PC-3 (cell line): ENCODE data around the gene UNC50. TPM values are rescaled to one million over a fixed set of nuclear protein-coding genes. Genes with fewer than 3 reads are reported as not detected.

ENCODE experiments used
- ATAC-seq: fragments of 200-7000 bp; cut with Tn5 transposase; 2 replicates; pipeline ENCODE4 v1.9.1; 2020; ENCODE audit warnings: mild to moderate bottlenecking, moderate library complexity
- BruUV-seq: library from RNA; stranded (reverse); fragments of 400-500 nt; replicated peaks from 2 replicates; lab custom pipeline; 2021; lab: Mats Ljungman, UMichigan
- CTCF ChIA-PET: fragments of 300-600 bp; sonication (Branson Sonifier 250); formaldehyde crosslinking; loops from one replicate; lab custom pipeline; 2022; ENCODE audit warnings: antibody characterized with exemption; lab: Charles Lee
- POLR2A ChIA-PET: fragments of 300-600 bp; sonication (Branson Sonifier 250); formaldehyde crosslinking; loops from one replicate; lab custom pipeline; 2022; ENCODE audit warnings: antibody characterized with exemption; ENCODE audit not compliant: unreplicated experiment; lab: Charles Lee
- DNase-seq: peaks from one replicate; pipeline ENCODE4 v3.0.0-alpha.2; 2015
- H2AFZ ChIP-seq: fragments of 300-600 bp; sonication (generic); 2 replicates; pipeline ENCODE4 v1.6.0; 2016; ENCODE audit warnings: antibody characterized with exemption, low read length
- H3F3A ChIP-seq: fragments of 300-600 bp; sonication (generic); one replicate; pipeline ENCODE4 v1.6.0; 2017; ENCODE audit warnings: antibody characterized with exemption, low read length, control low read depth, mild to moderate bottlenecking; ENCODE audit not compliant: unreplicated experiment
- H3K27ac ChIP-seq: fragments of 300-600 bp; sonication (generic); 2 replicates; pipeline ENCODE4 v1.5.1; 2016; ENCODE audit warnings: mild to moderate bottlenecking, low read length
- H3K27me3 ChIP-seq: fragments of 300-600 bp; sonication (generic); 2 replicates; pipeline ENCODE4 v1.6.1; 2016; ENCODE audit warnings: low read length, mixed read lengths
- H3K36me3 ChIP-seq: fragments of 300-600 bp; sonication (generic); 2 replicates; pipeline ENCODE4 v1.6.1; 2016; ENCODE audit warnings: low read depth, mixed run types, low read length, mixed read lengths
- H3K4me1 ChIP-seq: fragments of 300-600 bp; sonication (generic); 2 replicates; pipeline ENCODE4 v1.5.1; 2016; ENCODE audit warnings: low read length; ENCODE audit not compliant: insufficient read depth
- H3K4me2 ChIP-seq: fragments of 300-600 bp; sonication (generic); 2 replicates; pipeline ENCODE4 v1.6.0; 2016; ENCODE audit warnings: low read length
- H3K4me3 ChIP-seq: fragments of 300-600 bp; sonication (generic); 2 replicates; pipeline ENCODE4 v1.5.1; 2016; ENCODE audit warnings: mild to moderate bottlenecking, low read length, mixed read lengths
- H3K79me2 ChIP-seq: fragments of 300-600 bp; sonication (generic); 2 replicates; pipeline ENCODE4 v1.6.1; 2017; ENCODE audit warnings: low read length, mixed read lengths
- H3K9ac ChIP-seq: fragments of 300-600 bp; sonication (generic); 2 replicates; pipeline ENCODE4 v1.6.0; 2016; ENCODE audit warnings: mild to moderate bottlenecking, low read length
- H3K9me2 ChIP-seq: fragments of 300-600 bp; sonication (generic); replicated peaks from 2 replicates; pipeline ENCODE4 v1.6.1; 2016; ENCODE audit warnings: mixed run types, low read length, mixed read lengths
- H3K9me3 ChIP-seq: fragments of 300-600 bp; sonication (generic); 2 replicates; pipeline ENCODE4 v1.6.1; 2016; ENCODE audit warnings: low read length, mixed read lengths
- H4K20me1 ChIP-seq: fragments of 300-600 bp; sonication (generic); 2 replicates; pipeline ENCODE4 v1.6.1; 2016; ENCODE audit warnings: low read length, mixed read lengths
- CTCF ChIP-seq: fragments of 300-600 bp; sonication (generic); conservative IDR thresholded peaks from 2 replicates; pipeline ENCODE4 v1.5.1; 2017; ENCODE audit warnings: antibody characterized with exemption, low read depth, mild to moderate bottlenecking, low read length
- EZH2 ChIP-seq: fragments of 300-600 bp; sonication (generic); IDR thresholded peaks from one replicate; pipeline ENCODE4 v1.6.1; 2017; ENCODE audit warnings: antibody characterized with exemption, mild to moderate bottlenecking, low read length; ENCODE audit not compliant: unreplicated experiment
- EZH2phosphoT487 ChIP-seq: fragments of 300-600 bp; sonication (generic); IDR thresholded peaks from 2 replicates; pipeline ENCODE4 v1.6.1; 2018; ENCODE audit warnings: mild to moderate bottlenecking, antibody characterized with exemption, low read length, borderline replicate concordance
- intact Hi-C: fragments of 100-400 bp; cut with micrococcal nuclease; formaldehyde crosslinking; loops from 2 replicates; pipeline ENCODE4 v1.9.0; 2023
- total RNA-seq: library from RNA; depleted of rRNA; stranded (reverse); fragments of >200 nt; gene quantifications from 2 replicates; pipeline ENCODE4 v1.2.3, GENCODE V29; 2014

The UNC50 gene
- total RNA-seq, 1 experiment from 2014 or later, result 26.0 TPM

DNA sequence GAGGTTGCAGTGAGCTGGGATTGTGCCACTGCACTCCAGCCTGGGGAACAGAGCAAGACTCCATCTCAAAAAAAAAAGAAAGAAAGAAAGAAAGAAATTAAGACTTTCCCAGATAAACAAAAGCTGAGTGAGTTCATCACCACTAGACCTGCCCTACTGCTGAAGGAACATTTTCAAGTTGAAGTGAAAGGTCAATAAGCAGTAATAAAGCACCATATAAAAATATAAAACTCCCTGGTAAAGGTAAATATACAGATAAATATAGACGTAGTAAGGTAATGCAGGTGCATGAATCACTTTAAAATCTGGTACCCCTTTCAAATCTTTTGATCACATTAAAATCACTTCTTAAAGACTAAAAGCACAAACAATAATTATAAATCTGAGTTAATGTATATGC, 42.6 kb downstream of the UNC50 start:
- Histone ChIP-seq H3K4me3 (no peak overlapping the region), H3K9me2 (no peaks in the 10 kb centered on the region), H3K36me3 (no peaks in the 10 kb centered on the region), H2AFZ (no peak overlapping the region), H3K4me2 (no peak overlapping the region), H3F3A (no peaks in the 10 kb centered on the region), H3K9me3 (no peaks in the 10 kb centered on the region), H4K20me1 (no peaks in the 10 kb centered on the region), H3K27me3 (no peaks in the 10 kb centered on the region), H3K4me1 (no peaks in the 10 kb centered on the region), H3K79me2 (no peaks in the 10 kb centered on the region), H3K27ac (no peak overlapping the region), H3K9ac (no peak overlapping the region)
- ATAC-seq (no peak), DNase-seq (no peak)
- CTCF ChIA-PET, result no interaction called here
- intact Hi-C loops, result loop anchor here (5.0 kb wide), 1 partner anchor 46 kb away; no protein-coding TSS in a partner anchor
- BruUV-seq, result no TSS peak
- TF ChIP-seq CTCF (no peak), EZH2phosphoT487 (no peak), EZH2 (no peak)
- POLR2A ChIA-PET, result no interaction called here

- Histone ChIP-seq H3K27ac (no peak overlapping the region), H3K4me1 (no peaks in the 10 kb centered on the region), H3K79me2 (no peaks in the 10 kb centered on the region), H2AFZ (no peak overlapping the region), H4K20me1 (no peaks in the 10 kb centered on the region), H3K9me3 (no peaks in the 10 kb centered on the region), H3K9me2 (no peaks in the 10 kb centered on the region), H3F3A (no peaks in the 10 kb centered on the region), H3K36me3 (no peaks in the 10 kb centered on the region), H3K4me3 (no peak overlapping the region), H3K9ac (no peak overlapping the region), H3K4me2 (no peak overlapping the region), H3K27me3 (no peaks in the 10 kb centered on the region)
- BruUV-seq, result no TSS peak
- ChIA-PET CTCF (no interaction called here), POLR2A (no interaction called here)
- DNase-seq (no peak), ATAC-seq (no peak)
- TF ChIP-seq EZH2phosphoT487, result no peak
- intact Hi-C loops, result loop anchor here (5.0 kb wide), 1 partner anchor 42 kb away; no protein-coding TSS in a partner anchor
Measured at GRCh38 chr2:98654699-98655495, 46.5 kb downstream of the UNC50 start.

DNA sequence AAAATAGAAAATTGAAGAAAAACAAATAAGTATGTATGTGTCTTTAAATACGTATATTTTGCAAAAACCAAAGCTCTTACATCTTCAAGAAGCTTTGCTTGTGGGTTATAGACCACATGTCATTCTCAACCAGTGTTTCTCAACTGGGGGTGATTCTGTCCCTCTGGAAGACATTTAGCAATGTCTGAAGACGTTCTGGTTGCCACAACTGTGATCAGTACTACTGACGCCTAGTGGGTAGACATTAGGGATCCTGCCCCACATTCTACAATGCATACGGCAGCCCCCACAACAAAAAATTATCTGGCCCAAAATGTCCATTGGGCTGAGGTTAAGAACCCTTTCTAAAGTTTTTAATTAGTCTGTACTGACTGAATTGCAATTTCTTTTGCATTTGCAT, 48.4 kb downstream of the UNC50 start:
- H3K4me1 ChIP-seq, result no peaks in the 10 kb centered on the region
- no peaks in the 10 kb centered on the region for H3K9me2 ChIP-seq
- no peaks in the 10 kb centered on the region for H4K20me1 ChIP-seq
- H3K4me2 ChIP-seq, result no peak overlapping the region
- no peaks in the 10 kb centered on the region for H3K79me2 ChIP-seq
- BruUV-seq, result no TSS peak
- no peaks in the 10 kb centered on the region for H3K27me3 ChIP-seq
- no peak overlapping the region for H3K9ac ChIP-seq
- no peak overlapping the region for H2AFZ ChIP-seq
- no peaks in the 10 kb centered on the region for H3F3A ChIP-seq
- CTCF ChIA-PET, result interaction anchor here (0.6 kb wide), 1 partner anchor 376 kb away, joined by 8 read pairs; no protein-coding TSS in a partner anchor
- 0 out of 2 replicates have a peak, but pooled peaks cover 4% of the 10 kb centered on the region for H3K36me3 ChIP-seq
- intact Hi-C loops, result no loop called here
- H3K9me3 ChIP-seq, result no peaks in the 10 kb centered on the region
- no peak overlapping the region for H3K27ac ChIP-seq
- POLR2A ChIA-PET, result no interaction called here
- ATAC-seq, result no peak
- H3K4me3 ChIP-seq, result no peak overlapping the region
- no peak for TF ChIP-seq EZH2phosphoT487
- no peak for TF ChIP-seq CTCF
- TF ChIP-seq EZH2, result no peak
- no peak for DNase-seq
